AML-193 (cell line): ENCODE results near the gene OR5L2.
"Not testable (repeated sequence)": the region's sequence is repeated elsewhere in the genome, so short reads cannot be mapped to it uniquely, and the experiment has no call there.

Experiments
- DNase-seq, 2 experiments: peaks; one replicate each; lab custom pipeline; 2025; lab: John Stamatoyannopoulos, UW

OR5L2 gene

GRCh38 chr11:55826919-55827318, at the start of gene OR5L2:
Gene OR5L2 (plus strand): TSS chr11:55827219. CDS start chr11:55827219, 0 bp downstream.
- no peak for DNase-seq

- no peak for DNase-seq
Observed at GRCh38 chr11:55791606-55792005, 35.4 kb upstream of the OR5L2 start.

GRCh38 chr11:55793321-55793720, 33.7 kb upstream of the OR5L2 start:
- no peak for DNase-seq

- no peak for DNase-seq
Observed at GRCh38 chr11:55795256-55795655, 31.8 kb upstream of the OR5L2 start, which contains the start of gene OR5D14. Gene OR5D14 (plus strand): TSS chr11:55795556. CDS start chr11:55795556, 0 bp downstream.

GRCh38 chr11:55806248-55806647, 20.8 kb upstream of the OR5L2 start:
- no peak for DNase-seq

- no peak for DNase-seq
Observed at GRCh38 chr11:55811067-55811466, 16.0 kb upstream of the OR5L2 start, which contains the start of gene OR5L1. Gene OR5L1 (plus strand): TSS chr11:55811367. CDS start chr11:55811467, 100 bp downstream.

- no peak for DNase-seq
Observed at GRCh38 chr11:55819330-55819729, 7.7 kb upstream of the OR5L2 start, which contains the start of gene OR5D18. Gene OR5D18 (plus strand): TSS chr11:55819630. CDS start chr11:55819630, 0 bp downstream.

GRCh38 chr11:55838452-55838851, 11.4 kb downstream of the OR5L2 start, which contains the start of gene OR5D16:
Gene OR5D16 (plus strand): TSS chr11:55838752. CDS start chr11:55838752, 0 bp downstream.
- no peak for DNase-seq

- no peak for DNase-seq
Observed at GRCh38 chr11:55847453-55847852, 20.4 kb downstream of the OR5L2 start.

GRCh38 chr11:55849037-55849436, 22.0 kb downstream of the OR5L2 start:
- no peak for DNase-seq

GRCh38 chr11:55852141-55852540, 25.1 kb downstream of the OR5L2 start:
- DNase-seq = no peak

- DNase-seq = no peak
Observed at GRCh38 chr11:55854704-55855103, 27.7 kb downstream of the OR5L2 start.

- DNase-seq = not testable (repeated sequence)
Observed at GRCh38 chr11:55867354-55867753, 40.3 kb downstream of the OR5L2 start.

- not testable (repeated sequence) for DNase-seq
Observed at GRCh38 chr11:55872731-55873130, 45.7 kb downstream of the OR5L2 start.

GRCh38 chr11:55873146-55873545, 46.1 kb downstream of the OR5L2 start:
- not testable (repeated sequence) for DNase-seq
